Common myeloid progenitor, CD34-positive (primary cell): ENCODE data around the gene PRKCA.

Source experiments
- CTCF ChIA-PET: fragments of 350-600 bp; sonication (Branson Sonifier 250); formaldehyde crosslinking; loops from one replicate; lab custom pipeline; 2021; ENCODE audit warnings: antibody characterized with exemption; lab: Charles Lee
- POLR2A ChIA-PET: fragments of 350-600 bp; sonication (Branson Sonifier 250); formaldehyde crosslinking; loops from one replicate; lab custom pipeline; 2021; ENCODE audit warnings: antibody characterized with exemption; lab: Charles Lee
- DNase-seq, 3 donors: peaks; one replicate each; pipeline versions ENCODE4 v3.0.0 to v3.0.0-alpha.2; 2013
- H3K27ac ChIP-seq, 2 experiments: 1 replicate in 1 of 2; 2 replicates in 1 of 2; pipeline ENCODE4 v1.7.0; 2013; ENCODE audit warnings: inconsistent platforms in 2 of 2, low read length in 2 of 2, mild to moderate bottlenecking in 2 of 2, low read depth in 1 of 2, moderate library complexity in 1 of 2; ENCODE audit not compliant: severe bottlenecking in 2 of 2, insufficient read depth in 1 of 2, poor library complexity in 1 of 2
- H3K27me3 ChIP-seq, 5 experiments: replicated peaks in 2 of 5; 1 replicate in 3 of 5; 2 replicates in 2 of 5; pipeline versions ENCODE4 v1.6.1 to v1.7.0; 2013; ENCODE audit warnings: low read length in 4 of 5, mild to moderate bottlenecking in 2 of 5, moderate library complexity in 2 of 5, inconsistent platforms in 1 of 5; ENCODE audit not compliant: insufficient read depth in 5 of 5, control insufficient read depth in 4 of 5
- H3K36me3 ChIP-seq, 4 experiments: 1 replicate in 2 of 4; 2 replicates in 2 of 4; pipeline versions ENCODE4 v1.6.1 to v1.7.0; 2013; ENCODE audit warnings: low read length in 3 of 4, control low read depth in 1 of 4, mild to moderate bottlenecking in 1 of 4; ENCODE audit not compliant: control insufficient read depth in 4 of 4, insufficient read depth in 4 of 4
- H3K4me1 ChIP-seq, 4 experiments: 1 replicate in 3 of 4; 2 replicates in 1 of 4; pipeline versions ENCODE4 v1.6.1 to v1.7.1; 2013; ENCODE audit warnings: low read length in 3 of 4, mild to moderate bottlenecking in 3 of 4, control low read depth in 1 of 4, inconsistent platforms in 1 of 4, moderate library complexity in 1 of 4; ENCODE audit not compliant: control insufficient read depth in 4 of 4, insufficient read depth in 4 of 4; ENCODE audit errors: control extremely low read depth in 1 of 4
- H3K4me3 ChIP-seq, 7 experiments: 1 replicate in 4 of 7; 2 replicates in 3 of 7; pipeline versions ENCODE4 v1.5.1 to v1.7.0; 2013; ENCODE audit warnings: mild to moderate bottlenecking in 7 of 7, low read length in 6 of 7, moderate library complexity in 6 of 7, inconsistent platforms in 2 of 7, low read depth in 2 of 7, control low read depth in 1 of 7; ENCODE audit not compliant: insufficient read depth in 4 of 7, control insufficient read depth in 1 of 7; ENCODE audit errors: extremely low read depth in 1 of 7
- H3K9me3 ChIP-seq, 5 experiments: 1 replicate in 4 of 5; 2 replicates in 1 of 5; pipeline versions ENCODE4 v1.6.1 to v1.7.1; 2013; ENCODE audit warnings: low read length in 4 of 5, mild to moderate bottlenecking in 2 of 5, inconsistent platforms in 1 of 5, low read depth in 1 of 5, moderate library complexity in 1 of 5; ENCODE audit not compliant: control insufficient read depth in 4 of 5, insufficient read depth in 2 of 5; ENCODE audit errors: control extremely low read depth in 1 of 5
- WGBS: methylation state at CpG from one replicate; pipeline ENCODE4 v1.1.5; 2013; ENCODE audit not compliant: insufficient coverage; 5-methylcytosine and 5-hydroxymethylcytosine counted together

PRKCA gene

GRCh38 chr17:66417300-66417719, 114.9 kb downstream of the PRKCA start:
- H3K4me3 ChIP-seq = no peak overlapping the region
- H3K27me3 ChIP-seq = peaks cover 0 to 2% (median 0%) of the 10 kb centered on the region in 5 experiments
- POLR2A ChIA-PET = no interaction called here
- no peaks in the 10 kb centered on the region for H3K9me3 ChIP-seq
- no peak overlapping the region for H3K27ac ChIP-seq
- H3K36me3 ChIP-seq = no peaks in the 10 kb centered on the region
- H3K4me1 ChIP-seq = no peaks in the 10 kb centered on the region
- DNase-seq = no peak
- WGBS = 100% methylated on average over 2 of the region's 2 CpGs
- CTCF ChIA-PET = interaction anchor here (1.6 kb wide), 1 partner anchor 42 kb away, joined by 3 read pairs; no protein-coding TSS in a partner anchor

GRCh38 chr17:66420961-66421371, 118.6 kb downstream of the PRKCA start:
- WGBS = 98% methylated on average over 3 of the region's 3 CpGs
- Histone ChIP-seq H3K27me3 (no peaks in the 10 kb centered on the region), H3K4me1 (no peaks in the 10 kb centered on the region), H3K36me3 (no peaks in the 10 kb centered on the region), H3K27ac (no peak overlapping the region), H3K4me3 (no peak overlapping the region), H3K9me3 (no peaks in the 10 kb centered on the region)
- ChIA-PET POLR2A (no interaction called here), CTCF (interaction anchor here (0.6 kb wide), 1 partner anchor 149 kb away, joined by 4 read pairs; no protein-coding TSS in a partner anchor)
- DNase-seq = no peak

- CTCF ChIA-PET = no interaction called here
- POLR2A ChIA-PET = no interaction called here
These were observed 119.8 kb downstream of the PRKCA start for GRCh38 chr17:66422186-66422585.

GRCh38 chr17:66423056-66423955, 120.9 kb downstream of the PRKCA start:
- no peaks in the 10 kb centered on the region for H3K4me1 ChIP-seq
- no peak overlapping the region for H3K27ac ChIP-seq
- no peak overlapping the region for H3K4me3 ChIP-seq
- 94% methylated on average over 8 of the region's 10 CpGs for WGBS
- POLR2A ChIA-PET = no interaction called here
- CTCF ChIA-PET = interaction anchor here (0.7 kb wide), 1 partner anchor 1390 kb away, joined by 4 read pairs; no protein-coding TSS in a partner anchor
- no peaks in the 10 kb centered on the region for H3K27me3 ChIP-seq
- no peak for DNase-seq
- H3K9me3 ChIP-seq = peaks cover 0 to 4% (median 0%) of the 10 kb centered on the region in 5 experiments
- H3K36me3 ChIP-seq = no peaks in the 10 kb centered on the region

More at GRCh38 chr17:66422186-66422585, 119.8 kb downstream of the PRKCA start:
- Histone ChIP-seq H3K4me1 (no peaks in the 10 kb centered on the region), H3K27me3 (no peaks in the 10 kb centered on the region), H3K36me3 (no peaks in the 10 kb centered on the region), H3K9me3 (peaks cover 0 to 4% (median 0%) of the 10 kb centered on the region in 5 experiments), H3K4me3 (no peak overlapping the region), H3K27ac (no peak overlapping the region)
- DNase-seq = no peak
- WGBS = 100% methylated on average over 2 of the region's 2 CpGs

GRCh38 chr17:66425756-66426396, 123.5 kb downstream of the PRKCA start:
- 81% methylated on average over 11 of the region's 12 CpGs for WGBS
- ChIA-PET CTCF (no interaction called here), POLR2A (no interaction called here)
- H3K4me3 ChIP-seq = no peak overlapping the region
- peaks cover 0 to 3% (median 0%) of the 10 kb centered on the region in 5 experiments for H3K27me3 ChIP-seq
- no peak overlapping the region for H3K27ac ChIP-seq
- H3K36me3 ChIP-seq = no peaks in the 10 kb centered on the region
- no peaks in the 10 kb centered on the region for H3K4me1 ChIP-seq
- peaks cover 0 to 4% (median 0%) of the 10 kb centered on the region in 5 experiments for H3K9me3 ChIP-seq
- no peak for DNase-seq

GRCh38 chr17:66426397-66427033, 124.1 kb downstream of the PRKCA start:
- Histone ChIP-seq H3K4me3 (no peak overlapping the region), H3K36me3 (no peaks in the 10 kb centered on the region), H3K9me3 (peaks cover 0 to 4% (median 0%) of the 10 kb centered on the region in 5 experiments), H3K27me3 (peaks cover 0 to 3% (median 0%) of the 10 kb centered on the region in 5 experiments), H3K4me1 (no peaks in the 10 kb centered on the region), H3K27ac (no peak overlapping the region)
- CTCF ChIA-PET = no interaction called here
- WGBS = 54% methylated on average over 4 of the region's 6 CpGs
- DNase-seq = peak; percentile 14 to 64 (median 61)
- POLR2A ChIA-PET = no interaction called here
